Measurements from ENCODE around the gene ACSM3.

GRCh38 chr16:20829536-20829935 lies 65.7 kb downstream of the ACSM3 start:
- no peak for TF ChIP-seq CTCF (IDR thresholded peaks at IDR 0.05)
- TF ChIP-seq POLR2A (IDR thresholded peaks at IDR 0.05) = no peak

All from esophagus squamous epithelium (tissue), 4 donors.